Tibial nerve (tissue), 4 donors: ENCODE results near the gene PGBD1. TPM values are rescaled to one million over a fixed set of nuclear protein-coding genes. Genes with fewer than 3 reads are reported as not detected.
"Not testable (repeated sequence)": the region's sequence is repeated elsewhere in the genome, so short reads cannot be mapped to it uniquely, and the experiment has no call there.

ENCODE experiments used
- DNase-seq, 2 donors: peaks; one replicate each; pipeline ENCODE4 v3.0.0-alpha.2; 2019; ENCODE audit warnings: low spot score in 2 of 2
- H3K27ac ChIP-seq, 4 donors: fragments of 200-600 bp; sonication (generic) in 3 of 4; one replicate each; pipeline ENCODE4 v1.5.1; 2017 to 2019; ENCODE audit warnings: mild to moderate bottlenecking in 1 of 4
- H3K27me3 ChIP-seq, 2 donors: fragments of 200-600 bp; sonication (generic) in 1 of 2; one replicate each; pipeline versions ENCODE4 v1.5.1 to v1.6.0; 2017 to 2019
- H3K36me3 ChIP-seq, 3 donors: fragments of 200-600 bp; sonication (generic); one replicate each; pipeline ENCODE4 v1.5.1; 2018 to 2019
- H3K4me1 ChIP-seq, 4 donors: fragments of 200-600 bp; sonication (generic) in 3 of 4; one replicate each; pipeline ENCODE4 v1.5.1; 2017 to 2019
- H3K4me3 ChIP-seq, 4 donors: fragments of 200-600 bp; sonication (generic) in 3 of 4; one replicate each; pipeline ENCODE4 v1.5.1; 2017 to 2019; ENCODE audit warnings: mild to moderate bottlenecking in 1 of 4, moderate library complexity in 1 of 4
- H3K9me3 ChIP-seq, 4 donors: fragments of 200-600 bp; sonication (generic) in 3 of 4; one replicate each; pipeline ENCODE4 v1.5.1; 2017 to 2019
- CTCF ChIP-seq, 5 experiments: fragments of 200-600 bp in 3 of 5; fragments of 450-650 bp in 2 of 5; sonication (generic) in 3 of 5; IDR thresholded peaks; one replicate each; pipeline ENCODE4 v1.5.1; 2016 to 2019; ENCODE audit warnings: antibody characterized with exemption in 5 of 5, mild to moderate bottlenecking in 3 of 5, moderate library complexity in 2 of 5
- EP300 ChIP-seq, 2 donors: sonication (generic); formaldehyde crosslinking; IDR thresholded peaks; one replicate each; pipeline ENCODE4 v1.6.1; 2017; ENCODE audit warnings: antibody characterized with exemption in 2 of 2, mild to moderate bottlenecking in 1 of 2
- POLR2A ChIP-seq, 2 donors: fragments of 450-650 bp; IDR thresholded peaks; one replicate each; pipeline ENCODE4 v1.6.1; 2017; ENCODE audit warnings: antibody characterized with exemption in 2 of 2, mild to moderate bottlenecking in 2 of 2, moderate library complexity in 2 of 2
- WGBS, 2 donors: methylation state at CpG; one replicate each; pipeline ENCODE4 v1.1.5; 2018; 5-methylcytosine and 5-hydroxymethylcytosine counted together
- total RNA-seq, 4 donors: library from RNA; depleted of rRNA; stranded (reverse); fragments of >200 nt; gene quantifications; one replicate each; pipeline ENCODE4 v1.1.0, GENCODE V29; 2016

The PGBD1 gene
- total RNA-seq, 4 donors from 2014 or later: 5.0 to 6.9 (median 6.5) TPM

GRCh38 chr6:28291573-28291972 is 10.2 kb downstream of the PGBD1 start:
- H3K9me3 ChIP-seq: no peaks in the 10 kb centered on the region
- no peak overlapping the region for H3K27ac ChIP-seq
- TF ChIP-seq CTCF (IDR thresholded peaks at IDR 0.05): no peak
- TF ChIP-seq EP300 (IDR thresholded peaks at IDR 0.05): no peak
- TF ChIP-seq POLR2A (IDR thresholded peaks at IDR 0.05): no peak
- H3K4me3 ChIP-seq: no peak overlapping the region
- H3K36me3 ChIP-seq: peaks cover 0 to 45% (median 4%) of the 10 kb centered on the region in 3 donors
- H3K27me3 ChIP-seq: no peaks in the 10 kb centered on the region
- no peak for DNase-seq
- H3K4me1 ChIP-seq: no peaks in the 10 kb centered on the region

GRCh38 chr6:28295326-28295725 is 14.0 kb downstream of the PGBD1 start:
- H3K4me1 ChIP-seq: no peaks in the 10 kb centered on the region
- H3K27ac ChIP-seq: no peak overlapping the region
- TF ChIP-seq CTCF (IDR thresholded peaks at IDR 0.05) (no peak), POLR2A (IDR thresholded peaks at IDR 0.05) (no peak), EP300 (IDR thresholded peaks at IDR 0.05) (no peak)
- no peaks in the 10 kb centered on the region for H3K27me3 ChIP-seq
- H3K9me3 ChIP-seq: no peaks in the 10 kb centered on the region
- no peak for DNase-seq
- H3K36me3 ChIP-seq: peaks cover 0 to 48% (median 0%) of the 10 kb centered on the region in 3 donors
- WGBS, 2 donors: 95 to 96% methylated on average over 5 of the region's 5 CpGs
- H3K4me3 ChIP-seq: no peak overlapping the region

GRCh38 chr6:28296520-28297060 is 15.2 kb downstream of the PGBD1 start:
- Histone ChIP-seq H3K27me3 (no peaks in the 10 kb centered on the region), H3K4me1 (no peaks in the 10 kb centered on the region), H3K27ac (no peak overlapping the region), H3K9me3 (no peaks in the 10 kb centered on the region), H3K4me3 (no peak overlapping the region), H3K36me3 (peaks cover 0 to 61% (median 0%) of the 10 kb centered on the region in 3 donors)
- TF ChIP-seq POLR2A (IDR thresholded peaks at IDR 0.05) (no peak), EP300 (IDR thresholded peaks at IDR 0.05) (no peak), CTCF (IDR thresholded peaks at IDR 0.05) (no peak)
- WGBS, 2 donors: 58 to 62% methylated on average over 7 of the region's 7 CpGs
- DNase-seq: no peak

GRCh38 chr6:28303570-28303969 is 22.2 kb downstream of the PGBD1 start:
- Histone ChIP-seq H3K27ac (no peak overlapping the region), H3K9me3 (peaks cover 0 to 12% (median 0%) of the 10 kb centered on the region in 4 donors), H3K36me3 (peaks cover 0 to 55% (median 0%) of the 10 kb centered on the region in 3 donors), H3K4me3 (no peak overlapping the region), H3K27me3 (no peaks in the 10 kb centered on the region), H3K4me1 (no peaks in the 10 kb centered on the region)
- WGBS, 2 donors: 89 to 90% methylated on average over 3 of the region's 3 CpGs
- DNase-seq: no peak
- TF ChIP-seq EP300 (IDR thresholded peaks at IDR 0.05) (no peak), POLR2A (IDR thresholded peaks at IDR 0.05) (no peak), CTCF (IDR thresholded peaks at IDR 0.05) (no peak)

GRCh38 chr6:28306363-28306762 is 25.0 kb downstream of the PGBD1 start:
- not testable (repeated sequence) for H3K4me1 ChIP-seq, DNase-seq, H3K27ac ChIP-seq, H3K27me3 ChIP-seq, H3K4me3 ChIP-seq
- H3K9me3 ChIP-seq: peaks cover 0 to 12% (median 0%) of the 10 kb centered on the region in 4 donors
- peaks cover 0 to 34% (median 0%) of the 10 kb centered on the region in 3 donors for H3K36me3 ChIP-seq
